ENCODE data around the gene CST3. TPM values are rescaled to one million over a fixed set of nuclear protein-coding genes. Genes with fewer than 3 reads are reported as not detected.

CST3 gene
- total RNA-seq, 1 experiment from 2014 or later = 181 TPM

- DNase-seq (ENCODE audit: low read depth, low spot score) = no peak
- no peaks in the 10 kb centered on the region for H3K4me1 ChIP-seq (ENCODE audit: control insufficient read depth in 1 of 2, insufficient read depth in 2 of 2, low read length in 2 of 2)
- H4K20me1 ChIP-seq (ENCODE audit: insufficient read depth) = no peaks in the 10 kb centered on the region
- H3K9me3 ChIP-seq (ENCODE audit: control insufficient read depth in 1 of 2, insufficient read depth in 1 of 2, low read depth in 1 of 2, low read length in 2 of 2) = no peaks in the 10 kb centered on the region
- H3K4me3 ChIP-seq (replicated peaks in 1 of 2; ENCODE audit: low read depth in 1 of 2, low read length in 2 of 2) = no peak overlapping the region
- TF ChIP-seq SP1 (IDR thresholded peaks at IDR 0.05; ENCODE audit: low read depth) (no peak), CBX3 (IDR thresholded peaks at IDR 0.05; ENCODE audit: low read depth) (no peak), POLR2A (IDR thresholded peaks at IDR 0.05; ENCODE audit: borderline replicate concordance, extremely low read depth, insufficient read depth, insufficient read length) (no peak)
- H3K9ac ChIP-seq (ENCODE audit: low read length) = no peak overlapping the region
- ChIA-PET CTCF (no interaction called here), RAD21 (ENCODE audit: low non-redundant PET in 1 of 2, low total read pairs in 2 of 2, uncharacterized antibody in 2 of 2, unreplicated experiment in 2 of 2) (no interaction called here), POLR2A (no interaction called here)
- ATAC-seq = no peak
- H3K4me2 ChIP-seq (ENCODE audit: low read length) = no peak overlapping the region
- H3K36me3 ChIP-seq (ENCODE audit: control insufficient read depth in 1 of 2, insufficient read depth in 2 of 2, low read length in 2 of 2) = no peaks in the 10 kb centered on the region
- no peaks in the 10 kb centered on the region for H3K9me2 ChIP-seq (ENCODE audit: insufficient read depth)
- H2AFZ ChIP-seq (ENCODE audit: low read depth, low read length, poor library complexity, severe bottlenecking) = no peak overlapping the region
- no peak overlapping the region for H3K27ac ChIP-seq (ENCODE audit: low read depth, low read length)
- no peaks in the 10 kb centered on the region for H3K79me2 ChIP-seq (ENCODE audit: insufficient read depth, low read length)
- intact Hi-C loops (cut with micrococcal nuclease) = loop anchor here (2.0 to 5.0 kb wide), 4 partner anchors 63 to 1112 kb away; partner anchors contain the start of gene CST9
- H3K27me3 ChIP-seq (ENCODE audit: insufficient read depth, low read length) = peaks cover 7% of the 10 kb centered on the region; the same call in 1 of the 2 replicates
- BruUV-seq (replicated peaks) = no TSS peak
Observed at GRCh38 chr20:23669866-23670265, 32.1 kb upstream of the CST3 start.

- Histone ChIP-seq H4K20me1 (ENCODE audit: insufficient read depth) (no peaks in the 10 kb centered on the region), H3K79me2 (ENCODE audit: insufficient read depth, low read length) (no peaks in the 10 kb centered on the region), H3K9ac (ENCODE audit: low read length) (no peak overlapping the region), H2AFZ (ENCODE audit: low read depth, low read length, poor library complexity, severe bottlenecking) (no peak overlapping the region), H3K27me3 (ENCODE audit: insufficient read depth, low read length) (peaks cover 7% of the 10 kb centered on the region; the same call in 1 of the 2 replicates), H3K4me2 (ENCODE audit: low read length) (no peak overlapping the region), H3K4me1 (ENCODE audit: control insufficient read depth in 1 of 2, insufficient read depth in 2 of 2, low read length in 2 of 2) (no peaks in the 10 kb centered on the region), H3K9me2 (ENCODE audit: insufficient read depth) (no peaks in the 10 kb centered on the region), H3K27ac (ENCODE audit: low read depth, low read length) (no peak overlapping the region), H3K4me3 (replicated peaks in 1 of 2; ENCODE audit: low read depth in 1 of 2, low read length in 2 of 2) (no peak overlapping the region), H3K36me3 (ENCODE audit: control insufficient read depth in 1 of 2, insufficient read depth in 2 of 2, low read length in 2 of 2) (no peaks in the 10 kb centered on the region), H3K9me3 (ENCODE audit: control insufficient read depth in 1 of 2, insufficient read depth in 1 of 2, low read depth in 1 of 2, low read length in 2 of 2) (no peaks in the 10 kb centered on the region)
- RAD21 ChIA-PET (ENCODE audit: low non-redundant PET in 1 of 2, low total read pairs in 2 of 2, uncharacterized antibody in 2 of 2, unreplicated experiment in 2 of 2) = no interaction called here
- CTCF ChIA-PET = interaction anchor here (1.1 to 1.4 kb wide), 3 partner anchors 53 to 228 kb away, joined by 3 to 6 read pairs (median 5); no protein-coding TSS in a partner anchor
- ATAC-seq (no peak), DNase-seq (ENCODE audit: low read depth, low spot score) (no peak)
- intact Hi-C loops (cut with micrococcal nuclease) = loop anchor here (2.0 to 5.0 kb wide), 4 partner anchors 62 to 1113 kb away; partner anchors contain the start of gene CST9
- no peak for TF ChIP-seq ZNF274 (IDR thresholded peaks at IDR 0.05; ENCODE audit: low read depth, low read length)
- TF ChIP-seq ZBTB33 (IDR thresholded peaks at IDR 0.05; ENCODE audit: extremely low read depth, insufficient replicate concordance, low read length) = no peak
- BruUV-seq (replicated peaks) = no TSS peak
- POLR2A ChIA-PET = no interaction called here
Observed at GRCh38 chr20:23669327-23669726, 31.6 kb upstream of the CST3 start.

Measured in HCT116 (cell line).